Right lobe of liver (tissue), 6 donors: ENCODE results near the gene FOXP2. TPM values are rescaled to one million over a fixed set of nuclear protein-coding genes. Genes with fewer than 3 reads are reported as not detected.

Source experiments
- ATAC-seq, 4 donors: fragments of 200-7000 bp; cut with Tn5 transposase; one replicate each; pipeline ENCODE4 v1.9.1; 2020; ENCODE audit warnings: mild to moderate bottlenecking in 4 of 4, moderate library complexity in 4 of 4
- DNase-seq, 3 donors: peaks; one replicate each; pipeline ENCODE4 v3.0.0-alpha.2; 2020
- H3K27ac ChIP-seq, 3 donors: fragments of 200-600 bp; one replicate each; pipeline ENCODE4 v1.8.0; 2022
- H3K27me3 ChIP-seq, 2 donors: fragments of 200-600 bp; one replicate each; pipeline ENCODE4 v1.8.0; 2022
- H3K36me3 ChIP-seq, 4 donors: fragments of 200-600 bp; sonication (generic) in 1 of 4; one replicate each; pipeline versions ENCODE4 v1.5.1 to v1.8.0; 2017 to 2022; ENCODE audit warnings: control low read depth in 1 of 4
- H3K4me1 ChIP-seq, 4 donors: fragments of 200-600 bp; sonication (generic) in 1 of 4; one replicate each; pipeline versions ENCODE4 v1.5.1 to v1.8.0; 2017 to 2022; ENCODE audit warnings: control low read depth in 1 of 4
- H3K4me3 ChIP-seq, 3 donors: fragments of 200-600 bp; one replicate each; pipeline ENCODE4 v1.8.0; 2022
- H3K9me3 ChIP-seq, 4 donors: fragments of 200-600 bp; sonication (generic) in 1 of 4; one replicate each; pipeline versions ENCODE4 v1.5.1 to v1.8.0; 2017 to 2022; ENCODE audit warnings: control low read depth in 1 of 4
- POLR2A ChIP-seq: fragments of 450-650 bp; IDR thresholded peaks from one replicate; pipeline ENCODE4 v1.6.1; 2017; ENCODE audit warnings: antibody characterized with exemption, mild to moderate bottlenecking
- WGBS: methylation state at CpG from one replicate; pipeline ENCODE4 v1.1.6; 2018; ENCODE audit warnings: low coverage, low lambda C conversion rate; ENCODE audit not compliant: insufficient coverage; ENCODE audit errors: missing lambda C conversion rate; 5-methylcytosine and 5-hydroxymethylcytosine counted together
- intact Hi-C, 2 donors: fragments of 100-400 bp; cut with DNase I; formaldehyde crosslinking; loops; one replicate each; pipeline versions ENCODE4 v1.11.2 to v1.14.1; 2022
- total RNA-seq, 6 experiments: library from RNA; depleted of rRNA in 2 of 6; stranded (reverse); fragments of >200 nt in 2 of 6; fragmentation: NEBNext Ultra II Directional in 3 of 6; extraction: Animal tissue kit (Norgen Biotek cat#: 25700) in 3 of 6; gene quantifications; one replicate each; pipeline versions ENCODE4 v1.1.0 to v1.2.4, GENCODE V29; 2016 to 2023
- TF ChIP-seq, protein P1 (sequence below), 4 donors: fragments of 200-600 bp in 3 of 4; fragments of 450-650 bp in 1 of 4; IDR thresholded peaks; one replicate each; pipeline versions ENCODE4 v1.5.1 to v1.8.0; 2016 to 2022; ENCODE audit warnings: antibody characterized with exemption in 4 of 4, mild to moderate bottlenecking in 2 of 4
- donor health status: DM: no; HTN: yes; CAD: no.
- donor health status: DM: no; HTN: no; CAD: no.
- donor health status: DM: no; HTN: no; CAD: no.
- donor health status: DM: no; HTN: yes; CAD: no.
- donor health status: DM: no; HTN: yes; CAD: no.

The FOXP2 gene
- total RNA-seq, 6 experiments from 2014 or later = 2.9 to 8.3 (median 4.4) TPM

DNA sequence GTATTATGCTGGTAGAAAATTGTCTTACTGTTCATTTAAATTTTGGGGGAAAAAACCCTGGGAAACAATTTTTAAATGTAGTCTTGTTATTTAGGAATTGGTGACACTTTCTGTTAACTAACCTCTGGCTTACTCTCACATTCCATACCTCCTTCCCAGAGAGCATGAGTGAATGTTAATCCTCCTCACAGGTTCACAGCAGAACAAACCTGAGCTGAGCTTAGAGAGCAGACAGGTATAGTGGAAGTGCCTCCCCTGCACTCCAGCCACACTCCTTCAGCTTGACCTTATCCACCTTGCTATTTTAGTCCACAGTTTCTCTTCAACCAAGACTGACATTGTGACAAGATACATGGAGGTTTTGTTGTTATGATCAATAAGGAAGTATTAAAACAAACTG lies 235.9 kb downstream of the FOXP2 start:
- Histone ChIP-seq H3K4me3 (no peak overlapping the region), H3K27ac (no peak overlapping the region), H3K9me3 (no peaks in the 10 kb centered on the region), H3K4me1 (no peaks in the 10 kb centered on the region), H3K36me3 (no peaks in the 10 kb centered on the region), H3K27me3 (no peaks in the 10 kb centered on the region)
- intact Hi-C loops = no loop called here
- DNase-seq = no peak
- TF ChIP-seq, protein P1, sequence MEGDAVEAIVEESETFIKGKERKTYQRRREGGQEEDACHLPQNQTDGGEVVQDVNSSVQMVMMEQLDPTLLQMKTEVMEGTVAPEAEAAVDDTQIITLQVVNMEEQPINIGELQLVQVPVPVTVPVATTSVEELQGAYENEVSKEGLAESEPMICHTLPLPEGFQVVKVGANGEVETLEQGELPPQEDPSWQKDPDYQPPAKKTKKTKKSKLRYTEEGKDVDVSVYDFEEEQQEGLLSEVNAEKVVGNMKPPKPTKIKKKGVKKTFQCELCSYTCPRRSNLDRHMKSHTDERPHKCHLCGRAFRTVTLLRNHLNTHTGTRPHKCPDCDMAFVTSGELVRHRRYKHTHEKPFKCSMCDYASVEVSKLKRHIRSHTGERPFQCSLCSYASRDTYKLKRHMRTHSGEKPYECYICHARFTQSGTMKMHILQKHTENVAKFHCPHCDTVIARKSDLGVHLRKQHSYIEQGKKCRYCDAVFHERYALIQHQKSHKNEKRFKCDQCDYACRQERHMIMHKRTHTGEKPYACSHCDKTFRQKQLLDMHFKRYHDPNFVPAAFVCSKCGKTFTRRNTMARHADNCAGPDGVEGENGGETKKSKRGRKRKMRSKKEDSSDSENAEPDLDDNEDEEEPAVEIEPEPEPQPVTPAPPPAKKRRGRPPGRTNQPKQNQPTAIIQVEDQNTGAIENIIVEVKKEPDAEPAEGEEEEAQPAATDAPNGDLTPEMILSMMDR (IDR thresholded peaks at IDR 0.05) = no peak
- TF ChIP-seq POLR2A = no peak
- ATAC-seq = no peak

DNA sequence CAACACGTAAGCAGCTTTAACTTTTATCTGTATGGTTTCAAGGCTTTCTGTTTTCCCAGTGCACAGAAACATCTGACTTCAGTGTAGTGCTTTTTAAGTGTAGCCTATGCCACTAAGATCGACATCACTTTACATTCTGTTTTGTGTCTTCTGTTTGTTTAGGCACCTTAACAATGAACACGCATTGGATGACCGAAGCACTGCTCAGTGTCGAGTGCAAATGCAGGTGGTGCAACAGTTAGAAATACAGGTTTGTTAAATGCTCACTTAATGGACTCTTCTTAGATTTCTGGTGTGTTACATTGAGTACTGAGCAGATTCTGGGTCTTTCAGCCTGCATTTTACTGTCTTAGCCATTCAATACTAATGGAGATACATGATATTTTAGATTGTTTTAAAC lies 237.4 kb downstream of the FOXP2 start:
- no peaks in the 10 kb centered on the region for H3K36me3 ChIP-seq
- H3K27me3 ChIP-seq = no peaks in the 10 kb centered on the region
- H3K4me1 ChIP-seq = no peaks in the 10 kb centered on the region
- H3K27ac ChIP-seq = no peak overlapping the region
- intact Hi-C loops = no loop called here
- TF ChIP-seq, protein P1 (IDR thresholded peaks at IDR 0.05) = no peak
- ATAC-seq (no peak), DNase-seq (no peak)
- H3K4me3 ChIP-seq = no peak overlapping the region
- H3K9me3 ChIP-seq = no peaks in the 10 kb centered on the region
- 82% methylated on average over 5 of the region's 5 CpGs for WGBS

DNA sequence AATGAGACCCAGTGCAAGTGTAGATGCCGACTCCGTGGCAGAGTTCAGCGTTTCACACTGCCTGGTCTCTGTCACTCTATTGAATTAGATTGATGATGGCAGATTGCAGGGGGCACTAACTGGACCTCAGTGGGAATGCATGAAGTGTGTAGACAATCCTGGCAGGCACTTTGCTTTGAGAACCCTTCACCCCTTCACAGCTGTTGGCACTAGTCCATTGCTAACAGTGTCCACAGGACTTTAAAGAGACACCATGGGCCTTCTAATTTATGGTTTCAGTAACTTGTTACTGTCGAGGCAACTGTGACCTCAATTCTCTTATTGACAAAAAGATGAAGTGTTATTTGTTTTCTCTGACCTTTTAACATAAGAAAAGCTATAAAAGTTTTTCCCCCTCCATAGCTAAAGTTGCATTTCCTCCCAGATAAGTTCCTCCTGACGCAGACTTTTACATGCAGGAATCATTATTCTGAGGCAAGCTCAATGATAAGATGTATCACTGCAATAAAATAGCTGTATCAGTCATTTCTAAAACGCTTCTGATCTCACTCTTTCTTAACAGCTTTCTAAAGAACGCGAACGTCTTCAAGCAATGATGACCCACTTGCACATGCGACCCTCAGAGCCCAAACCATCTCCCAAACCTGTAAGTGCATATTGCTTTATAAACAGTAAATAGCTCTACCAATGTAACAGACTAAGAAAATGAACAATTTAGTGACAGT lies 238.9 kb downstream of the FOXP2 start:
- TF ChIP-seq POLR2A = no peak
- TF ChIP-seq, protein P1 (IDR thresholded peaks at IDR 0.05) = no peak
- 66% methylated on average over 10 of the region's 10 CpGs for WGBS
- intact Hi-C loops = no loop called here
- Histone ChIP-seq H3K4me1 (no peaks in the 10 kb centered on the region), H3K9me3 (no peaks in the 10 kb centered on the region), H3K36me3 (no peaks in the 10 kb centered on the region), H3K4me3 (no peak overlapping the region), H3K27me3 (no peaks in the 10 kb centered on the region), H3K27ac (no peak overlapping the region)
- ATAC-seq (no peak), DNase-seq (no peak)

DNA sequence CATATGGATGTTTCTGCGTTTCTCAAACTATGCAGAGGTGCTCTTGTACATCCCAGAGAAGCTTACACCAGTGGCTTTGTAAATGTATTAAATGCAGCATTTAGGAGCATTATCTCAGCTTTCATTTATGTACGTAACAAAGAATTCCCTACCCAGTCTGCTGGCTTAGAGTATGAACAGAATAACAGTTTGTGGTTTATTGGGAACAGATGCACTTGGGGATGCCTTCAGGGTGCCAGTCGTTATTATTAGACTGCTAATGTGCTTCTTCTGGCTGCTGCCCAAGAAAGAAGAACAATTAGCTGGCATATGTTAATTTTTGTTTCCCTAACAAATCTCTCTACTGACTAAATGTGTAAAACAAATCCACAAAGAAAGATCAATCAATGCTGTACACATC lies 241.9 kb downstream of the FOXP2 start:
- TF ChIP-seq, protein P1 (IDR thresholded peaks at IDR 0.05) = no peak
- TF ChIP-seq POLR2A = no peak
- 79% methylated on average over 3 of the region's 3 CpGs for WGBS
- Histone ChIP-seq H3K4me3 (no peak overlapping the region), H3K36me3 (no peaks in the 10 kb centered on the region), H3K4me1 (peaks cover 0 to under 1% (median 0%) of the 10 kb centered on the region in 4 donors), H3K27me3 (no peaks in the 10 kb centered on the region), H3K27ac (no peak overlapping the region), H3K9me3 (no peaks in the 10 kb centered on the region)
- intact Hi-C loops = no loop called here
- no peak for DNase-seq
- ATAC-seq = no peak

DNA sequence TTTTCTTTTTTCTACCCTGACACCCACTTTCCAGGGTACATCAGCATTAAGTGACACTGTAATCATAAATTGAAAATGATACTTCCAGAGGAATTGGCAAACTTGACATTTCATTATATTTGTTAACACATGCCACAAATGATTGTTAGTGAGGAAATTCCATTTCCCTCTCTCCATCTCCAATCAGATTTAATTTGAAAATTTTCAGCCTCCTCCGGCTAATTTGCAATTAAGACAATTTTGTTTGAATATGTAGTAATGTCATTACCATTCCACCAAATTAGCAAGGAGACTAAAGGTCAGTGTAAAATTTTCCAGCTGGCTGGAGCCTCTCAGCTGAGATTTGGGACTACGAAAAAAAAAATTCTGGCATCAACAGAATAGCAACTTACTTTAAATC lies 242.7 kb downstream of the FOXP2 start:
- Histone ChIP-seq H3K9me3 (no peaks in the 10 kb centered on the region), H3K27me3 (no peaks in the 10 kb centered on the region), H3K4me3 (no peak overlapping the region), H3K27ac (no peak overlapping the region), H3K4me1 (peaks cover 0 to 6% (median 0%) of the 10 kb centered on the region in 4 donors), H3K36me3 (no peaks in the 10 kb centered on the region)
- TF ChIP-seq POLR2A = no peak
- TF ChIP-seq, protein P1 (IDR thresholded peaks at IDR 0.05) = no peak
- ATAC-seq = no peak
- 73% methylated on average over 2 of the region's 2 CpGs for WGBS
- intact Hi-C loops = no loop called here
- no peak for DNase-seq
